ENCODE data around the gene FARS2. TPM values are rescaled to one million over a fixed set of nuclear protein-coding genes. Genes with fewer than 3 reads are reported as not detected.

FARS2 gene
- total RNA-seq, 4 donors from 2014 or later = 2.6 to 21.9 (median 15.0) TPM

GRCh38 chr6:5552243-5552642, 290.9 kb downstream of the FARS2 start:
- no peak for DNase-seq
- in situ Hi-C loops (cut with MboI; ENCODE audit: low pct_ligation_motif_present in 1 of 4, low pct_unique_long_range_greater_than_20kb in 1 of 4, low sequenced_read_pairs in 3 of 4) (no loop called here), intact Hi-C loops (cut with DNase I; ENCODE audit: low total_unique reads) (no loop called here)
- no peak overlapping the region for H3K27ac ChIP-seq
- WGBS, 2 donors (ENCODE audit: low coverage in 1 of 2) = 92 to 98% methylated on average over 2 of the region's 2 CpGs
- TF ChIP-seq POLR2AphosphoS5 (IDR thresholded peaks at IDR 0.05) = no peak
- H3K36me3 ChIP-seq = peaks cover 0 to 4% (median 0%) of the 10 kb centered on the region in 4 donors
- H3K4me3 ChIP-seq = no peak overlapping the region
- H3K4me1 ChIP-seq = no peaks in the 10 kb centered on the region
- no peaks in the 10 kb centered on the region for H3K27me3 ChIP-seq
- peaks cover 0 to 18% of the 10 kb centered on the region in 2 donors for H3K9me3 ChIP-seq

- no peaks in the 10 kb centered on the region for H3K27me3 ChIP-seq
- H3K27ac ChIP-seq = no peak overlapping the region
- 81 to 90% methylated on average over 4 of the region's 4 CpGs for WGBS, 2 donors (ENCODE audit: low coverage in 1 of 2)
- peaks cover 0 to 18% of the 10 kb centered on the region in 2 donors for H3K9me3 ChIP-seq
- in situ Hi-C loops (cut with MboI; ENCODE audit: low pct_ligation_motif_present in 1 of 4, low pct_unique_long_range_greater_than_20kb in 1 of 4, low sequenced_read_pairs in 3 of 4) = no loop called here
- H3K4me3 ChIP-seq = no peak overlapping the region
- no peak for DNase-seq
- no peaks in the 10 kb centered on the region for H3K36me3 ChIP-seq
- no peak for TF ChIP-seq POLR2AphosphoS5 (IDR thresholded peaks at IDR 0.05)
- intact Hi-C loops (cut with DNase I; ENCODE audit: low total_unique reads) = no loop called here
- H3K4me1 ChIP-seq = no peaks in the 10 kb centered on the region
Measured at GRCh38 chr6:5553767-5554166, 292.5 kb downstream of the FARS2 start.

DNA sequence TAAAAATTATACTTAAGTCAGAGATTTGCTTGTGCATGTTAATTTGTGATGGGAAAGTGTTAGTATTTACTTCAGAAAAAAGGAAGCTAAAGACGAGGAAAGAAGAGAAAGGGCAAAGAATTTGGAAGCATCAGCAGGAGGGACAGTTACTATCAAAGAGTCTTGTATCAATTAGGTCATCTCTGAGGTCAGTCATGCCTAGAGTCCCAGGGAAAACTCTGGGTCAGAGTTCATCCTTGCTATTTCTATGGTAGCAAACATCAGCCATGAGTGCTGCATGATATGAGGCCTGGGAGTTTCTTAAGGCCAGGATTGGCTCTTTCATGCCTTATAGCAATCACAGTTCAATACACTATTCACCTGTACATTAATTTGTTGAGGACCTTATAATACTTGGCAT, 292.9 kb downstream of the FARS2 start:
- in situ Hi-C loops (cut with MboI; ENCODE audit: low pct_ligation_motif_present in 1 of 4, low pct_unique_long_range_greater_than_20kb in 1 of 4, low sequenced_read_pairs in 3 of 4) (no loop called here), intact Hi-C loops (cut with DNase I; ENCODE audit: low total_unique reads) (no loop called here)
- no peak overlapping the region for H3K27ac ChIP-seq
- no peaks in the 10 kb centered on the region for H3K27me3 ChIP-seq
- H3K36me3 ChIP-seq = no peaks in the 10 kb centered on the region
- H3K9me3 ChIP-seq = peaks cover 0 to 18% of the 10 kb centered on the region in 2 donors
- H3K4me3 ChIP-seq = no peak overlapping the region
- no peaks in the 10 kb centered on the region for H3K4me1 ChIP-seq
- TF ChIP-seq POLR2AphosphoS5 (IDR thresholded peaks at IDR 0.05) = no peak
- no peak for TF ChIP-seq EP300 (IDR thresholded peaks at IDR 0.05; ENCODE audit: low read depth)
- TF ChIP-seq POLR2A (IDR thresholded peaks at IDR 0.05) = no peak
- TF ChIP-seq, protein P1, sequence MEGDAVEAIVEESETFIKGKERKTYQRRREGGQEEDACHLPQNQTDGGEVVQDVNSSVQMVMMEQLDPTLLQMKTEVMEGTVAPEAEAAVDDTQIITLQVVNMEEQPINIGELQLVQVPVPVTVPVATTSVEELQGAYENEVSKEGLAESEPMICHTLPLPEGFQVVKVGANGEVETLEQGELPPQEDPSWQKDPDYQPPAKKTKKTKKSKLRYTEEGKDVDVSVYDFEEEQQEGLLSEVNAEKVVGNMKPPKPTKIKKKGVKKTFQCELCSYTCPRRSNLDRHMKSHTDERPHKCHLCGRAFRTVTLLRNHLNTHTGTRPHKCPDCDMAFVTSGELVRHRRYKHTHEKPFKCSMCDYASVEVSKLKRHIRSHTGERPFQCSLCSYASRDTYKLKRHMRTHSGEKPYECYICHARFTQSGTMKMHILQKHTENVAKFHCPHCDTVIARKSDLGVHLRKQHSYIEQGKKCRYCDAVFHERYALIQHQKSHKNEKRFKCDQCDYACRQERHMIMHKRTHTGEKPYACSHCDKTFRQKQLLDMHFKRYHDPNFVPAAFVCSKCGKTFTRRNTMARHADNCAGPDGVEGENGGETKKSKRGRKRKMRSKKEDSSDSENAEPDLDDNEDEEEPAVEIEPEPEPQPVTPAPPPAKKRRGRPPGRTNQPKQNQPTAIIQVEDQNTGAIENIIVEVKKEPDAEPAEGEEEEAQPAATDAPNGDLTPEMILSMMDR (IDR thresholded peaks at IDR 0.05) = no peak
- 50 to 83% methylated on average over 1 of the region's 1 CpG for WGBS, 2 donors (ENCODE audit: low coverage in 1 of 2)
- DNase-seq = no peak

GRCh38 chr6:5556011-5556410, 294.7 kb downstream of the FARS2 start:
- no peak overlapping the region for H3K4me3 ChIP-seq
- TF ChIP-seq POLR2AphosphoS5 (IDR thresholded peaks at IDR 0.05) (no peak), EP300 (IDR thresholded peaks at IDR 0.05; ENCODE audit: low read depth) (no peak), POLR2A (IDR thresholded peaks at IDR 0.05) (no peak)
- TF ChIP-seq, protein P1 (IDR thresholded peaks at IDR 0.05) = no peak
- DNase-seq = no peak

DNA sequence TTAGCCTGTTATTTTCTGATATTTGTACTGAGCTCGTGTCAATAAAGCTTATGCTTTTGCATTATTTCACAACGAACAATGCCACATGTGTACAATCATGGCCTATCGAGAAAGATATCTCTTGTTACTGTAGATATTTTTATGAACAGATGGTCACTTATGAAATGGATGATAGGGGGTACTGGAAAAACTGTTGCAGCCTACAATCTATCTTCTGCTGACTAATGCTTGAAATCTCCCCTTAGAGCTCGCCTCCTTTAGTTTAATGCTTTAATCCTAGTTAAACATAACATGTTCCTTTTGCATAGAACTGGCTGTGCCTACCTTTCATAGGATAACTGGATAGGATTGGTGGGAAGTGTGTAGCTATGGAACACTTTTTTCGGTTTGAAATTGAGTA, 296.2 kb downstream of the FARS2 start:
- Histone ChIP-seq H3K36me3 (no peaks in the 10 kb centered on the region), H3K27ac (no peak overlapping the region), H3K4me1 (no peaks in the 10 kb centered on the region), H3K4me3 (no peak overlapping the region), H3K9me3 (no peaks in the 10 kb centered on the region), H3K27me3 (no peaks in the 10 kb centered on the region)
- no peak for DNase-seq
- in situ Hi-C loops (cut with MboI; ENCODE audit: low pct_ligation_motif_present in 1 of 4, low pct_unique_long_range_greater_than_20kb in 1 of 4, low sequenced_read_pairs in 3 of 4) = no loop called here
- WGBS, 2 donors (ENCODE audit: low coverage in 1 of 2) = 92 to 98% methylated on average over 5 of the region's 5 CpGs
- TF ChIP-seq, protein P1 (IDR thresholded peaks at IDR 0.05) = no peak
- TF ChIP-seq POLR2A (IDR thresholded peaks at IDR 0.05) = no peak
- no peak for TF ChIP-seq POLR2AphosphoS5 (IDR thresholded peaks at IDR 0.05)
- TF ChIP-seq EP300 (IDR thresholded peaks at IDR 0.05; ENCODE audit: low read depth) = no peak
- intact Hi-C loops (cut with DNase I; ENCODE audit: low total_unique reads) = no loop called here

More at GRCh38 chr6:5556011-5556410, 294.7 kb downstream of the FARS2 start:
- Histone ChIP-seq H3K9me3 (peaks cover 0 to 4% of the 10 kb centered on the region in 2 donors), H3K27me3 (no peaks in the 10 kb centered on the region), H3K27ac (no peak overlapping the region), H3K36me3 (no peaks in the 10 kb centered on the region), H3K4me1 (no peaks in the 10 kb centered on the region)
- in situ Hi-C loops (cut with MboI; ENCODE audit: low pct_ligation_motif_present in 1 of 4, low pct_unique_long_range_greater_than_20kb in 1 of 4, low sequenced_read_pairs in 3 of 4) (no loop called here), intact Hi-C loops (cut with DNase I; ENCODE audit: low total_unique reads) (no loop called here)
- 90 to 95% methylated on average over 7 of the region's 7 CpGs for WGBS, 2 donors (ENCODE audit: low coverage in 1 of 2)

All from transverse colon (tissue), 4 donors.